ENCODE data around the gene SVOP.

Gene SVOP

DNA sequence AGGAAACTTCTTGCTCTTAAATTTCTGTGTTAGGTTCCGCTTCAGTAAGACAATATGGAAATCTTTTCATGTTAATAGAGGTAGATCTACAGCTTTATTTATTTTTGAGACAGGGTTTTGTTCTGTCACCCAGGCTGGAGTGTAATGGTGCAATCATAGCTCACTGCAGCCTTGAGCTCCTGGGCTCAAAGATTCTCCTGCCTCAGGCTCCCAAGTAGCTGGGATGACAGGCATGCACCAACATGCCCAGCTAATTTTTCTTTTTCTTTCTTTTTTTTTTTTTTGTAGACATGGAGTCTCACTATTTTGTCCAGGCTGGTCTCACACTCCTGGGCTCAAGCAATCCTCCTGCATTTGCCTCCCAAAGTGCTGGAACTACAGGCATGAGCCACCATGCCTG lies 70.9 kb downstream of the SVOP start:
- DNase-seq (ENCODE audit: low spot score) = no peak
- in situ Hi-C loops (cut with MboI; ENCODE audit: low sequenced_read_pairs, unreplicated experiment) = loop anchor here (25.0 kb wide), 1 partner anchor 288 kb away; no protein-coding TSS in a partner anchor
- TF ChIP-seq, protein P1, sequence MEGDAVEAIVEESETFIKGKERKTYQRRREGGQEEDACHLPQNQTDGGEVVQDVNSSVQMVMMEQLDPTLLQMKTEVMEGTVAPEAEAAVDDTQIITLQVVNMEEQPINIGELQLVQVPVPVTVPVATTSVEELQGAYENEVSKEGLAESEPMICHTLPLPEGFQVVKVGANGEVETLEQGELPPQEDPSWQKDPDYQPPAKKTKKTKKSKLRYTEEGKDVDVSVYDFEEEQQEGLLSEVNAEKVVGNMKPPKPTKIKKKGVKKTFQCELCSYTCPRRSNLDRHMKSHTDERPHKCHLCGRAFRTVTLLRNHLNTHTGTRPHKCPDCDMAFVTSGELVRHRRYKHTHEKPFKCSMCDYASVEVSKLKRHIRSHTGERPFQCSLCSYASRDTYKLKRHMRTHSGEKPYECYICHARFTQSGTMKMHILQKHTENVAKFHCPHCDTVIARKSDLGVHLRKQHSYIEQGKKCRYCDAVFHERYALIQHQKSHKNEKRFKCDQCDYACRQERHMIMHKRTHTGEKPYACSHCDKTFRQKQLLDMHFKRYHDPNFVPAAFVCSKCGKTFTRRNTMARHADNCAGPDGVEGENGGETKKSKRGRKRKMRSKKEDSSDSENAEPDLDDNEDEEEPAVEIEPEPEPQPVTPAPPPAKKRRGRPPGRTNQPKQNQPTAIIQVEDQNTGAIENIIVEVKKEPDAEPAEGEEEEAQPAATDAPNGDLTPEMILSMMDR (IDR thresholded peaks at IDR 0.05; ENCODE audit: borderline replicate concordance, control extremely low read depth, extremely low read depth, insufficient read depth, missing control alignments) = no peak

DNA sequence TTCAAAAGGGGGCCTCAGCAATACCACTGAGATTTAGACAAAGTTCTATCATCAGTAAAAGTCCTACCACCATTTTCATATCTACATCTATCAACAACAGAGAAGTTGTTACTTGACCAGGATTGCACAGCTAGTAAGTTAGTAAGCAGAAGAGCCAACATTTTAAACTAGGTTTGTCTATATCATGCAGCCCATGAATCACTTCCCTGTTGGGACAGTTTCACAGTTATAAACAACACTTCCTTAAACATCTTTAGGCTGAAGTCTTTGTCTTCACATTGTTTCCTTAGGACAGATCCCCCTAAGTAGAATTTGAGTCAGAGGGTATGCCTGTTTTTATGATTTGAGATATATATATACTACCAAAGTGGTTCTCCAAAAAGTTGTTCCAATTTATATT lies 72.5 kb downstream of the SVOP start:
- TF ChIP-seq, protein P1 (IDR thresholded peaks at IDR 0.05; ENCODE audit: borderline replicate concordance, control extremely low read depth, extremely low read depth, insufficient read depth, missing control alignments) = no peak
- in situ Hi-C loops (cut with MboI; ENCODE audit: low sequenced_read_pairs, unreplicated experiment) = no loop called here
- no peak for DNase-seq (ENCODE audit: low spot score)

DNA sequence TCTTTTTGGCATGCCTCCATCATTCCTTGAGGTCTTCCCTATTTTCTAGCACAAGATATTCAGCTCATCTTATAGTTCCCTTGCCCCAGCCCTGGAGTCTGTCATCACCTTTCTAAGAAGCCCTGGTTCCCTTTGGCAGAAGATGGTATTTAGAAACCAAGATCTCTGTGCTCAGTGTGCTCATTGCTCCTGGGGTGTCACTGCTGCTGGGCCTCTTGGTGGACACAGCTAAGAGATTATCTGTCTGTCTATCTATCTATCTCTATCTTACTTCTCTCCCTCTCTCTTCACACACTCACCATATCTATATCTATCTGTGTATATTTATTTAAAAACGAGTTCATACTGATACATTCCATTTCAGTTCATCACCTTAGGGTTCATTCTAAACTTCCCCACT lies 73.8 kb downstream of the SVOP start:
- in situ Hi-C loops (cut with MboI; ENCODE audit: low sequenced_read_pairs, unreplicated experiment) = no loop called here
- TF ChIP-seq, protein P1 (IDR thresholded peaks at IDR 0.05; ENCODE audit: borderline replicate concordance, control extremely low read depth, extremely low read depth, insufficient read depth, missing control alignments) = no peak
- DNase-seq (ENCODE audit: low spot score) = no peak

DNA sequence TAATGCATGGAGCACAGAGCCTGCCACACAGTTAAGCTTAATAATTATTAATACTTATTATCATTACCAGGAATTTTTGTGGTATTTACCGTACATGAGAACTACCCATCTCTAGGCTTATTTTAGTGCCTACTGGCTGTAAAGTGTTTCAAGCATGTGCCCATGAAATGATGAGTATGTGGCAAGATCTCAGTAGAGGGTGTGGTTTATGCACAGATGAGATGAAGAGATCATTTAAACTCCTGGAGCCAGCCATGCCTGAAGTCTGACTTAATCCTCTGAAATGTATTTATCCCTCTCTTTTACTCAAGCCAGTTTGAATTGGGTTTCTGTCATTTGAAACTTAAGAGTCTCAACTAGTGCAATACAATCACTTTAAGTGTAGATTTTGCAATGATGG lies 80.7 kb downstream of the SVOP start:
- no peak for DNase-seq (ENCODE audit: low spot score)
- TF ChIP-seq, protein P1 (IDR thresholded peaks at IDR 0.05; ENCODE audit: borderline replicate concordance, control extremely low read depth, extremely low read depth, insufficient read depth, missing control alignments) = no peak
- in situ Hi-C loops (cut with MboI; ENCODE audit: low sequenced_read_pairs, unreplicated experiment) = no loop called here

DNA sequence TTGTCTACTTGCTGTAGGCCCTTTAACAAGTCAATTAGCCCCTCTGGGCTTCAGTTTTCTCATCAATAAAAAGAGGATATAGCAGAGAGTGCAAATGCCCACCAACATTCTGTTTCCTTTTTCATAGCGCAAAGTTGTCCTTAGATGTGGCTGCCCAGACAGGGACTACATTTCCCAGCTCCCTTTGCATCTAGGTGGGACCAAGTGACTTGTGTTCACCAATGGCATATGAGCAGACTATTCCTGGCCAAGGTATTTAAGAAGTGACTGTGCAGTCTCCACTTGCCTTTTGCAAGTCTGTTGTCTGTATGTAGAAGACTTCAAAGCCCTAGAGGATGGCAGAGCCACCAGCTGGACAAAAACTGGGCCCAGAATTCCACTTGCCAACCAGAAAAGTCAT lies 81.3 kb downstream of the SVOP start:
- TF ChIP-seq, protein P1 (IDR thresholded peaks at IDR 0.05; ENCODE audit: borderline replicate concordance, control extremely low read depth, extremely low read depth, insufficient read depth, missing control alignments) = no peak
- in situ Hi-C loops (cut with MboI; ENCODE audit: low sequenced_read_pairs, unreplicated experiment) = no loop called here
- DNase-seq (ENCODE audit: low spot score) = peak; percentile 36

DNA sequence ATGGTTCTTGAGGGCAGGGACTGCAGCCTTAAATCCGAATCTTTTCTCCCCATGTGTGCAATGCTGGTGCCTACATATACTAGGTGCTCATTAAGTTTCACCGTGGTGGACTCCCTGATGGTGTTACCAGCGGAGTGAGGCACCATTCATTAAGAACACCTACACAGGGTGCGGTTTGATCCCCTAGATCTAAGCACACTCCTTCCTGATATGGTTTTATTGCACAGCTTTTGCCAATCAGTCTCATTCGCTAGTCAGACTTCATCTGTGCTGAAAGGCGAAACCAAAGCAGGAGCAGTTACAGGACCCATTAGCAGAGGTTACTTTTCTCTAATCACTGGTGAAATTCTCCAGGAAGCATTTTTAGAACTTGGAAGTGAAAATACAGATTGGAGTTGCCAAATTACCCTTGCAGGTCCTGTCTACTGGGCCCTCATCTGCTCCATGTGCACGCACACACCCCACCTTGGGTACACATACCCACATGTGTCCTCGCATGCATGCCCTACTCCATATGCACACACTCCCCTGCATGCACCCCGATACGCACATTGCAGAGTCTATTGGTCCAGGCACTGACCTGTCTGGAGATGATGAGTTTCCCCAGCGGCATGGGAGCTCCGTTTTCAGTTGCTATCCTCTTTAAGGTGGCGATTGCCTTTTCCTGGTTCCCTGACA lies 82.5 kb downstream of the SVOP start:
- TF ChIP-seq, protein P1 (IDR thresholded peaks at IDR 0.05; ENCODE audit: borderline replicate concordance, control extremely low read depth, extremely low read depth, insufficient read depth, missing control alignments) = no peak
- in situ Hi-C loops (cut with MboI; ENCODE audit: low sequenced_read_pairs, unreplicated experiment) = no loop called here
- no peak for DNase-seq (ENCODE audit: low spot score)
